ENCODE measurements around the gene CDH4. TPM values are rescaled to one million over a fixed set of nuclear protein-coding genes. Genes with fewer than 3 reads are reported as not detected.

The CDH4 gene
- total and polyA plus RNA-seq, 2 of the 13 experiments (the other 11 are each of a cell fraction or from before 2014, with no cell fraction given) = not detected

- TF ChIP-seq GMEB1 (CRISPR knock-in tag; IDR thresholded peaks at IDR 0.05; ENCODE audit: borderline replicate concordance) (0 out of 2 replicates have a peak, but pooled peaks have one; percentile 12), ZBTB40 (IDR thresholded peaks at IDR 0.05) (no peak), ZBTB40 (CRISPR knock-in tag; IDR thresholded peaks at IDR 0.05) (no peak), REST (IDR thresholded peaks at IDR 0.05; ENCODE audit: borderline replicate concordance in 1 of 2, low read depth in 1 of 2, low read length in 2 of 2) (no peak)
Measured at GRCh38 chr20:61955668-61956395, 703.8 kb downstream of the CDH4 start (continued).

Measured in HepG2 (cell line).